ENCODE data around the gene ARVCF. TPM values are rescaled to one million over a fixed set of nuclear protein-coding genes. Genes with fewer than 3 reads are reported as not detected.

ARVCF gene
- total and polyA plus RNA-seq, 9 of the 15 experiments (the other 6 are each of a cell fraction or from before 2014, with no cell fraction given): 0.03 to 97.4 (median 15.6) TPM

DNA sequence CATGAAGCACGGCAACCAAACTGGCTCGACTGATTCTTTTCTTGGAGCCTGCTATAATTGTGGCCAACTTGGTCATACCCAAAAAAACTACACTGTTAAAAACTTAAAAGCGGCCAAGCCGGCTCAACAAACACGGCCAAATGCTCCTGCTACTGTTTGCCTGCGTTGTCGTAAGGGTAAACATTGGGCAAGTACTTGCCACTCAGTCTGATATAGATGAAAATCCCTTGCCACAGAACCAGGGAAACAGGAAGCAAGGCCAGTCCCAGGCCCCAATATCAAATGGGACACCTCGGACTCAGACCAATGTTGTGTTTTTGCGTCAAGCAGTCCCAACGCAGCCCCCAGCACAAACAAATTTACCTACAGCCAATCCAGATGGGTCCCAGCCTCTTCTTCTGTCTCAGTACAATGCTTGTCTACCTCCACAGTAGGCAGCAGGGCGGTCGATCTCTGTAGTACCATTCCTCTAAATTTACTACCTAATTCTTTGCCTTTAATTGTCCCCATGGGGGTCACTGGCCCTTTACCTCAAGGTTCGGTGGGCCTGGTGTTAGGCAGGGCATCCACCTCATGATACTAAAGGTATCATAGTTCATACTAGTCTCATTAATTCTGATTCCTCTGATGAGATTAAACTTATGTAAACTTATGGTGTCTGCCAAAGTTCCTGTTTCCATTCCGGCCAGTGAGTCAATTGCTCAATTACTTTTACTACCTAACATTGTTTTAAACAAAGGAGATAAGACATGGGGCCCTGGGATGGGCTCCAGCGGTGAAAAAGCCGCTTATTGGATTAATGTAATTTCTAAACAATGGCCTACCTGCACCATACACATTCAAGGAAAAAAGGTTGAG, 78.8 kb downstream of the ARVCF start (continued):
- TF ChIP-seq ZNF696 (CRISPR knock-in tag; conservative IDR thresholded peaks at IDR 0.05) (no peak), ZNF395 (CRISPR knock-in tag; IDR thresholded peaks at IDR 0.05) (no peak), SMAD1 (IDR thresholded peaks at IDR 0.05; ENCODE audit: low read depth, low read length, partially characterized antibody) (no peak)
- TF ChIP-seq, protein P1, sequence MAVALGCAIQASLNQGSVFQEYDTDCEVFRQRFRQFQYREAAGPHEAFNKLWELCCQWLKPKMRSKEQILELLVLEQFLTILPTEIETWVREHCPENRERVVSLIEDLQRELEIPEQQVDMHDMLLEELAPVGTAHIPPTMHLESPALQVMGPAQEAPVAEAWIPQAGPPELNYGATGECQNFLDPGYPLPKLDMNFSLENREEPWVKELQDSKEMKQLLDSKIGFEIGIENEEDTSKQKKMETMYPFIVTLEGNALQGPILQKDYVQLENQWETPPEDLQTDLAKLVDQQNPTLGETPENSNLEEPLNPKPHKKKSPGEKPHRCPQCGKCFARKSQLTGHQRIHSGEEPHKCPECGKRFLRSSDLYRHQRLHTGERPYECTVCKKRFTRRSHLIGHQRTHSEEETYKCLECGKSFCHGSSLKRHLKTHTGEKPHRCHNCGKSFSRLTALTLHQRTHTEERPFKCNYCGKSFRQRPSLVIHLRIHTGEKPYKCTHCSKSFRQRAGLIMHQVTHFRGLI (CRISPR knock-in tag; IDR thresholded peaks at IDR 0.05): no peak

DNA sequence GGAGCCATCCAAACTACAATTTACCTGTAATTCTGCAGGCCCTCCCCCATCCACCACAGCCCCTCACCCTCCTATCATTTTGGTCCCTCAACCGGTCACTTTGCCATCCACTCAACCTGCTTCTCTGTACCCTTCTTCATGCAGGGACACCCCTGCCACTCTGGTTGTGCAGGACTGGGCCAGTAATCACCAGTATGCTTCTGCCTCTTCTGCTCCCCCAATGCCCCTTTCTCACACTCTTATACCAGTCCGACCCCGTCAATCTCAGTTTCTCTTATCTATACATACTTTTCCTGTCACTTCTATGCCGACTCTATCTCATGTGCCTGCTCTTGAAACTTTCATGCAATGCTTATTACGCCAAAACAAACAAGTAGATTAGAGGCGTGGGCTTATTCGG, 80.1 kb downstream of the ARVCF start:
- Histone ChIP-seq H4K20me1 (replicated peaks; ENCODE audit: control insufficient read depth, insufficient read depth, low read length) (peaks cover 4% of the 10 kb centered on the region; the same call in 1 of the 2 replicates), H3K4me3 (no peak overlapping the region), H3K9ac (ENCODE audit: insufficient read depth in 1 of 2, low read depth in 2 of 2, low read length in 2 of 2) (no peak overlapping the region), H3K27ac (ENCODE audit: extremely low read depth, low read depth, low read length) (no peak overlapping the region), H3K36me3 (ENCODE audit: control insufficient read depth, insufficient read depth, low read length) (peaks cover 27% of the 10 kb centered on the region; the same call in 2 of the 3 replicates), H3K4me1 (replicated peaks in 1 of 2; ENCODE audit: control insufficient read depth in 2 of 2, insufficient read depth in 2 of 2, low read length in 2 of 2) (peaks cover 13 to 21% of the 10 kb centered on the region in 2 experiments), H2AFZ (ENCODE audit: low read depth, low read length) (no peak overlapping the region), H3K9me3 (replicated peaks; ENCODE audit: control insufficient read depth, insufficient read depth, low read depth, low read length) (peaks cover 19% of the 10 kb centered on the region), H3K27me3 (ENCODE audit: control insufficient read depth in 2 of 2, insufficient read depth in 2 of 2, low read length in 2 of 2) (no peaks in the 10 kb centered on the region; a peak in 1 of 5 replicates), H3K9me1 (ENCODE audit: control insufficient read depth, insufficient read depth, low read length) (peaks cover 8% of the 10 kb centered on the region), H3K79me2 (ENCODE audit: control insufficient read depth, insufficient read depth, low read length) (peaks cover 15% of the 10 kb centered on the region), H3K4me2 (ENCODE audit: insufficient read depth, low read length) (no peak overlapping the region)
- ChIA-PET POLR2A (interaction anchor here (0.7 to 1.4 kb wide), 4 partner anchors 23 to 458 kb away, joined by 3 to 6 read pairs (median 5); no protein-coding TSS in a partner anchor), CTCF (ENCODE audit: low intra/inter-chr PET ratio) (no interaction called here)
- in situ Hi-C loops (cut with MboI): no loop called here
- WGBS (ENCODE audit: insufficient coverage, low coverage, missing lambda C conversion rate): 92% methylated on average over 7 of the region's 7 CpGs
- DNase-seq (ENCODE audit: extremely low read depth in 1 of 4, low spot score in 3 of 4) (no peak), FAIRE-seq (no peak), ATAC-seq (no peak)
- no TSS peak for BruUV-seq (replicated peaks)
- intact Hi-C loops (cut with micrococcal nuclease): no loop called here
- TF ChIP-seq JUN (IDR thresholded peaks at IDR 0.05; ENCODE audit: borderline replicate concordance, low read depth, low read length) (no peak), JUN (CRISPR knock-in tag; IDR thresholded peaks at IDR 0.05; ENCODE audit: borderline replicate concordance) (no peak), HBP1 (CRISPR knock-in tag; IDR thresholded peaks at IDR 0.05) (peak; percentile 67; the same call in 1 of the 2 replicates), THAP7 (CRISPR knock-in tag; IDR thresholded peaks at IDR 0.05) (0 out of 2 replicates have a peak, but pooled peaks have one; percentile 15)
- TF ChIP-seq, protein P2, sequence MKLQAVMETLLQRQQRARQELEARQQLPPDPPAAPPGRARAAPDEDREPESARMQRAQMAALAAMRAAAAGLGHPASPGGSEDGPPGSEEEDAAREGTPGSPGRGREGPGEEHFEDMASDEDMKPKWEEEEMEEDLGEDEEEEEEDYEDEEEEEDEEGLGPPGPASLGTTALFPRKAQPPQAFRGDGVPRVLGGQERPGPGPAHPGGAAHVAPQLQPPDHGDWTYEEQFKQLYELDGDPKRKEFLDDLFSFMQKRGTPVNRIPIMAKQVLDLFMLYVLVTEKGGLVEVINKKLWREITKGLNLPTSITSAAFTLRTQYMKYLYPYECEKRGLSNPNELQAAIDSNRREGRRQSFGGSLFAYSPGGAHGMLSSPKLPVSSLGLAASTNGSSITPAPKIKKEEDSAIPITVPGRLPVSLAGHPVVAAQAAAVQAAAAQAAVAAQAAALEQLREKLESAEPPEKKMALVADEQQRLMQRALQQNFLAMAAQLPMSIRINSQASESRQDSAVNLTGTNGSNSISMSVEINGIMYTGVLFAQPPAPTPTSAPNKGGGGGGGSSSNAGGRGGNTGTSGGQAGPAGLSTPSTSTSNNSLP (IDR thresholded peaks at IDR 0.05; ENCODE audit: borderline replicate concordance, low read depth, low read length): no peak
- TF ChIP-seq, protein P3, sequence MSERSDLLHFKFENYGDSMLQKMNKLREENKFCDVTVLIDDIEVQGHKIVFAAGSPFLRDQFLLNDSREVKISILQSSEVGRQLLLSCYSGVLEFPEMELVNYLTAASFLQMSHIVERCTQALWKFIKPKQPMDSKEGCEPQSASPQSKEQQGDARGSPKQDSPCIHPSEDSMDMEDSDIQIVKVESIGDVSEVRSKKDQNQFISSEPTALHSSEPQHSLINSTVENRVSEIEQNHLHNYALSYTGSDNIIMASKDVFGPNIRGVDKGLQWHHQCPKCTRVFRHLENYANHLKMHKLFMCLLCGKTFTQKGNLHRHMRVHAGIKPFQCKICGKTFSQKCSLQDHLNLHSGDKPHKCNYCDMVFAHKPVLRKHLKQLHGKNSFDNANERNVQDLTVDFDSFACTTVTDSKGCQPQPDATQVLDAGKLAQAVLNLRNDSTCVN (CRISPR knock-in tag; IDR thresholded peaks at IDR 0.05): peak; percentile 70; the same call in 1 of the 2 replicates

All from K562 (cell line).